PC-9 (cell line): ENCODE results near the gene TIGD1. TPM values are rescaled to one million over a fixed set of nuclear protein-coding genes. Genes with fewer than 3 reads are reported as not detected.

ENCODE experiments used
- BruUV-seq: library from RNA; stranded (reverse); fragments of 400-500 nt; replicated peaks from 2 replicates; lab custom pipeline; 2021; lab: Mats Ljungman, UMichigan
- CTCF ChIA-PET: fragments of 300-600 bp; sonication (Branson Sonifier 250); formaldehyde crosslinking; loops from one replicate; lab custom pipeline; 2022; ENCODE audit warnings: antibody characterized with exemption; lab: Charles Lee
- POLR2A ChIA-PET: fragments of 300-600 bp; sonication (Branson Sonifier 250); formaldehyde crosslinking; loops from one replicate; lab custom pipeline; 2022; ENCODE audit warnings: antibody characterized with exemption; ENCODE audit not compliant: unreplicated experiment; lab: Charles Lee
- DNase-seq, 2 experiments: peaks; one replicate each; pipeline versions ENCODE4 v3.0.0 to v3.0.0-alpha.2; 2015 to 2022; ENCODE audit warnings: mixed read lengths in 1 of 2
- H2AFZ ChIP-seq: fragments of 200-600 bp; sonication (generic); 2 replicates; pipeline ENCODE4 v1.8.1; 2017; ENCODE audit warnings: antibody characterized with exemption
- H3F3A ChIP-seq: fragments of 200-600 bp; sonication (generic); 2 replicates; pipeline ENCODE4 v1.8.1; 2017; ENCODE audit warnings: antibody characterized with exemption, mild to moderate bottlenecking, low read depth; ENCODE audit not compliant: insufficient read depth
- H3K27ac ChIP-seq: fragments of 200-600 bp; sonication (generic); 2 replicates; pipeline ENCODE4 v1.6.1; 2016; ENCODE audit warnings: mixed run types
- H3K27me3 ChIP-seq: fragments of 200-600 bp; sonication (generic); 2 replicates; pipeline ENCODE4 v1.6.1; 2016; ENCODE audit warnings: low read depth, mixed run types; ENCODE audit not compliant: insufficient read depth
- H3K36me3 ChIP-seq: fragments of 200-600 bp; sonication (generic); 2 replicates; pipeline ENCODE4 v1.6.1; 2016; ENCODE audit warnings: low read depth, mixed run types
- H3K4me1 ChIP-seq: fragments of 200-600 bp; sonication (generic); replicated peaks from 2 replicates; pipeline ENCODE4 v1.6.1; 2016; ENCODE audit warnings: mixed run types; ENCODE audit not compliant: insufficient read depth
- H3K4me2 ChIP-seq: fragments of 200-600 bp; sonication (generic); 2 replicates; pipeline ENCODE4 v1.6.1; 2017; ENCODE audit warnings: mixed run types
- H3K4me3 ChIP-seq: fragments of 200-600 bp; sonication (generic); 2 replicates; pipeline ENCODE4 v1.6.1; 2016; ENCODE audit warnings: mixed run types
- H3K79me2 ChIP-seq: fragments of 200-600 bp; sonication (generic); 2 replicates; pipeline ENCODE4 v1.6.1; 2017; ENCODE audit warnings: low read depth, mixed run types
- H3K9me2 ChIP-seq: fragments of 200-600 bp; sonication (generic); 2 replicates; pipeline ENCODE4 v1.8.1; 2017; ENCODE audit warnings: mild to moderate bottlenecking; ENCODE audit not compliant: insufficient read depth
- H3K9me3 ChIP-seq: fragments of 200-600 bp; sonication (generic); 2 replicates; pipeline ENCODE4 v1.8.1; 2016; ENCODE audit warnings: low read depth; ENCODE audit not compliant: insufficient read depth
- H4K20me1 ChIP-seq: fragments of 200-600 bp; sonication (generic); 2 replicates; pipeline ENCODE4 v1.8.1; 2017; ENCODE audit not compliant: insufficient read depth
- EZH2 ChIP-seq: fragments of 200-600 bp; sonication (generic); IDR thresholded peaks from 2 replicates; pipeline ENCODE4 v1.8.0; 2017; ENCODE audit warnings: antibody characterized with exemption, low read depth
- intact Hi-C: fragments of 100-400 bp; cut with micrococcal nuclease; formaldehyde crosslinking; loops from one replicate; pipeline ENCODE4 v1.10.0; 2022; ENCODE audit not compliant: unreplicated experiment
- total RNA-seq: library from RNA; stranded (reverse); gene quantifications from 2 replicates; pipeline ENCODE4 v1.2.3, GENCODE V29; 2021
- TF ChIP-seq, protein P1 (sequence below): fragments of 200-600 bp; sonication (generic); conservative IDR thresholded peaks from 2 replicates; pipeline ENCODE4 v1.6.1; 2017; ENCODE audit warnings: mixed run types, antibody characterized with exemption, mild to moderate bottlenecking, moderate library complexity

TIGD1 gene
- total RNA-seq, 1 experiment from 2014 or later = 12.7 TPM

- ChIA-PET POLR2A (no interaction called here), CTCF (no interaction called here)
- 0 out of 2 replicates have a peak, but pooled peaks cover 7% of the 10 kb centered on the region for H3F3A ChIP-seq
- TF ChIP-seq, protein P1, sequence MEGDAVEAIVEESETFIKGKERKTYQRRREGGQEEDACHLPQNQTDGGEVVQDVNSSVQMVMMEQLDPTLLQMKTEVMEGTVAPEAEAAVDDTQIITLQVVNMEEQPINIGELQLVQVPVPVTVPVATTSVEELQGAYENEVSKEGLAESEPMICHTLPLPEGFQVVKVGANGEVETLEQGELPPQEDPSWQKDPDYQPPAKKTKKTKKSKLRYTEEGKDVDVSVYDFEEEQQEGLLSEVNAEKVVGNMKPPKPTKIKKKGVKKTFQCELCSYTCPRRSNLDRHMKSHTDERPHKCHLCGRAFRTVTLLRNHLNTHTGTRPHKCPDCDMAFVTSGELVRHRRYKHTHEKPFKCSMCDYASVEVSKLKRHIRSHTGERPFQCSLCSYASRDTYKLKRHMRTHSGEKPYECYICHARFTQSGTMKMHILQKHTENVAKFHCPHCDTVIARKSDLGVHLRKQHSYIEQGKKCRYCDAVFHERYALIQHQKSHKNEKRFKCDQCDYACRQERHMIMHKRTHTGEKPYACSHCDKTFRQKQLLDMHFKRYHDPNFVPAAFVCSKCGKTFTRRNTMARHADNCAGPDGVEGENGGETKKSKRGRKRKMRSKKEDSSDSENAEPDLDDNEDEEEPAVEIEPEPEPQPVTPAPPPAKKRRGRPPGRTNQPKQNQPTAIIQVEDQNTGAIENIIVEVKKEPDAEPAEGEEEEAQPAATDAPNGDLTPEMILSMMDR = no peak
- TF ChIP-seq EZH2 = no peak
- intact Hi-C loops = no loop called here
- no peaks in the 10 kb centered on the region for H3K27me3 ChIP-seq
- H3K4me1 ChIP-seq = no peaks in the 10 kb centered on the region
- no peaks in the 10 kb centered on the region for H3K9me2 ChIP-seq
- H2AFZ ChIP-seq = no peak overlapping the region
- H3K79me2 ChIP-seq = no peaks in the 10 kb centered on the region
- BruUV-seq = no TSS peak
- no peak overlapping the region for H3K27ac ChIP-seq
- H3K9me3 ChIP-seq = no peaks in the 10 kb centered on the region
- no peak overlapping the region for H3K4me3 ChIP-seq
- 0 out of 2 replicates have a peak, but pooled peaks cover 6% of the 10 kb centered on the region for H4K20me1 ChIP-seq
- H3K4me2 ChIP-seq = no peak overlapping the region
- H3K36me3 ChIP-seq = peaks cover 17% of the 10 kb centered on the region
- no peak for DNase-seq
Measured at GRCh38 chr2:232562515-232563151, 12.3 kb upstream of the TIGD1 start.

- H3K9me2 ChIP-seq = no peaks in the 10 kb centered on the region
- peaks cover 7% of the 10 kb centered on the region; the same call in 1 of the 2 replicates for H3F3A ChIP-seq
- H3K79me2 ChIP-seq = peaks cover 41% of the 10 kb centered on the region
- no peaks in the 10 kb centered on the region for H3K9me3 ChIP-seq
- no peaks in the 10 kb centered on the region for H3K27me3 ChIP-seq
- ChIA-PET POLR2A (interaction anchor here (0.7 kb wide), 1 partner anchor 1298 kb away, joined by 4 read pairs; no protein-coding TSS in a partner anchor), CTCF (no interaction called here)
- intact Hi-C loops = no loop called here
- 0 out of 2 replicates have a peak, but pooled peaks cover 3% of the 10 kb centered on the region for H3K36me3 ChIP-seq
- no peak overlapping the region for H3K27ac ChIP-seq
- DNase-seq = no peak
- no peak overlapping the region for H2AFZ ChIP-seq
- no peak overlapping the region for H3K4me3 ChIP-seq
- peaks cover 5% of the 10 kb centered on the region; the same call in 1 of the 2 replicates for H3K4me1 ChIP-seq
- H3K4me2 ChIP-seq = no peak overlapping the region
- BruUV-seq = no TSS peak
- TF ChIP-seq, protein P1 = no peak
- no peak for TF ChIP-seq EZH2
- H4K20me1 ChIP-seq = peaks cover 40% of the 10 kb centered on the region
Measured at GRCh38 chr2:232556426-232556825, 6.1 kb upstream of the TIGD1 start.

DNA sequence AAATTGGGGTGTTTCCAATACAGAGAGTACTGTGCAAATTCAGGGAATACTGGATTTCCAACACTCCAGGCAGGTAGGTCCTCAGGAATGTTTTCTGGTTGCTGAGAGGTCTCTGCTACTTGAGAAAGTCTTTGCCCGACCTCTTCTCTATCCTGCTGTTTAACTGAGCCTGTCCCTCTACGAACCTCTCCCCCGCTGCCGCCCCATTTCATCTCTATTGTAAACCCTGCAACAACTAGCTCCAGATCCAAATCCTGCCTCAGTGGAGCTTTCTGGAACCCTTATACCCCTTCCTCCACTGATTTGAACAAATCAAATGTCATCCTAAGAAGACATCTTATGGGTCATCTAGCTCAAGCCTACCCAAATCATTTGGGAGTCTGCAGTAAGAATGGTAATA, 1.4 kb upstream of the TIGD1 start:
- peaks cover 82% of the 10 kb centered on the region for H3K79me2 ChIP-seq
- intact Hi-C loops = loop anchor here (2.0 to 5.0 kb wide), 2 partner anchors 41 to 701 kb away; partner anchors contain the start of gene ATG16L1
- DNase-seq = no peak

More for the DNA sequence above, 1.4 kb upstream of the TIGD1 start:
- ChIA-PET POLR2A (no interaction called here), CTCF (interaction anchor here (0.6 kb wide), 1 partner anchor 149 kb away, joined by 9 read pairs; no protein-coding TSS in a partner anchor)
- Histone ChIP-seq H3K9me3 (no peaks in the 10 kb centered on the region), H3K4me1 (peaks cover 13% of the 10 kb centered on the region), H3K27me3 (no peaks in the 10 kb centered on the region), H3K4me2 (peak overlapping the region; percentile 91), H2AFZ (no peak overlapping the region), H3F3A (no peaks in the 10 kb centered on the region; the same call in 1 of the 2 replicates), H3K36me3 (peaks cover 3% of the 10 kb centered on the region; the same call in 1 of the 2 replicates), H4K20me1 (peaks cover 34% of the 10 kb centered on the region), H3K4me3 (peak overlapping the region; percentile 87), H3K27ac (no peak overlapping the region), H3K9me2 (no peaks in the 10 kb centered on the region)
- BruUV-seq = no TSS peak
- TF ChIP-seq EZH2 = no peak
- TF ChIP-seq, protein P1 = no peak
